Occipital lobe (tissue), 2 donors: ENCODE measurements around the gene TMEM61. TPM values are rescaled to one million over a fixed set of nuclear protein-coding genes. Genes with fewer than 3 reads are reported as not detected.

Source experiments
- DNase-seq: peaks from one replicate; lab custom pipeline; 2025; lab: John Stamatoyannopoulos, UW
- total RNA-seq: library from RNA; depleted of rRNA; stranded (reverse); fragments of >200 nt; gene quantifications from one replicate; pipeline ENCODE4 v1.2.3, GENCODE V29; 2014

The TMEM61 gene
- total RNA-seq, 1 donor from 2014 or later, result 0.16 TPM

GRCh38 chr1:55037733-55038551, 57.5 kb downstream of the TMEM61 start:
- DNase-seq, result no peak

DNA sequence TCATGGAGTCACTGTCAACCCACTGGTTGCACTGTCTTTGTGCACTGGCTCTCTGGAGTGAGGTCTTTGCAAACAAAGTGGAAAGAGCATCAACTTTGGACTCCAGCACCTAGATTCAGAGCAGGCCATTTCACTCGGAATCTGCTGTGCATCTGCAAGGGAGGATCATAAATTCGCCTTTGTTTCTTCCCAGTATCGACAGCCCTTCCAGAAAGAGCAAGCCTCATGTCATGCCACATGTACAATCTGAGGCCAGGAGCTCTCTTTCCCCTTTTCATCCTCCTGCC, 58.1 kb downstream of the TMEM61 start:
- DNase-seq, result no peak

GRCh38 chr1:55038974-55039341, 58.5 kb downstream of the TMEM61 start:
- DNase-seq, result no peak

DNA sequence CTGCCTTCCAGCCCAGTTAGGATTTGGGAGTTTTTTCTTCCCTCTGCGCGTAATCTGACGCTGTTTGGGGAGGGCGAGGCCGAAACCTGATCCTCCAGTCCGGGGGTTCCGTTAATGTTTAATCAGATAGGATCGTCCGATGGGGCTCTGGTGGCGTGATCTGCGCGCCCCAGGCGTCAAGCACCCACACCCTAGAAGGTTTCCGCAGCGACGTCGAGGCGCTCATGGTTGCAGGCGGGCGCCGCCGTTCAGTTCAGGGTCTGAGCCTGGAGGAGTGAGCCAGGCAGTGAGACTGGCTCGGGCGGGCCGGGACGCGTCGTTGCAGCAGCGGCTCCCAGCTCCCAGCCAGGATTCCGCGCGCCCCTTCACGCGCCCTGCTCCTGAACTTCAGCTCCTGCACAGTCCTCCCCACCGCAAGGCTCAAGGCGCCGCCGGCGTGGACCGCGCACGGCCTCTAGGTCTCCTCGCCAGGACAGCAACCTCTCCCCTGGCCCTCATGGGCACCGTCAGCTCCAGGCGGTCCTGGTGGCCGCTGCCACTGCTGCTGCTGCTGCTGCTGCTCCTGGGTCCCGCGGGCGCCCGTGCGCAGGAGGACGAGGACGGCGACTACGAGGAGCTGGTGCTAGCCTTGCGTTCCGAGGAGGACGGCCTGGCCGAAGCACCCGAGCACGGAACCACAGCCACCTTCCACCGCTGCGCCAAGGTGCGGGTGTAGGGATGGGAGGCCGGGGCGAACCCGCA, 59.1 kb downstream of the TMEM61 start, which contains the start of gene PCSK9:
TSS of gene PCSK9 (plus strand) at position 207 of the 741 bp plus-strand sequence. CDS start at position 497, 290 bp downstream.
- no peak for DNase-seq

DNA sequence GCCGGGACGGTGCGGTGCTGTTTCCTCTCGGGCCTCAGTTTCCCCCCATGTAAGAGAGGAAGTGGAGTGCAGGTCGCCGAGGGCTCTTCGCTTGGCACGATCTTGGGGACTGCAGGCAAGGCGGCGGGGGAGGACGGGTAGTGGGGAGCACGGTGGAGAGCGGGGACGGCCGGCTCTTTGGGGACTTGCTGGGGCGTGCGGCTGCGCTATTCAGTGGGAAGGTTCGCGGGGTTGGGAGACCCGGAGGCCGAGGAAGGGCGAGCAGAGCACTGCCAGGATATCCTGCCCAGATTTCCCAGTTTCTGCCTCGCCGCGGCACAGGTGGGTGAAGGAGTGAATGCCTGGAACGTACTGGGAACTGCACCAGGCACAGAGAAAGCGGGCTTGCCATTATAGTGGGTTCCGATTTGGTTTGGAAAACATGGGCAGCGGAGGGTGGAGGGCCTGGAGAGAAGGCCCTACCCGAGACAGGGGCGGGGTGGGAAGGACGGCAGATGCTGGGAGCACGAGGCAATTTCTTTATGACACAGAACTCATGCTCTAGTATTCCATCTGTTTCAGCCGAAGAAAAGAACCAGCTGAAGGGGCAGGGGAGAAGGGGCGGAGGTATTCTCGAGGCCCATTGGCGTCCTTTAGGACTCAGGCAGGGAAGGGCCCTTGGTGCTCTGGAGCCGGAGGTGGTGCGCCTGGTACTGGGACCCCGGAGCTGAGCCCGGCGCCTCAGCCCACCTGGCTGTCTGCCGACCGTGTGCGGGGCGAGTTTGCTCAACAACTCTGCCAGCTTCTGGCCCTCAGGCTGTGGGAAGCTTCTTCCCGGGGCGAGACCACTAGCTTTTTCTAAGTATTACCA, 59.9 kb downstream of the TMEM61 start:
- no peak for DNase-seq

- no peak for DNase-seq
These were observed 60.6 kb downstream of the TMEM61 start for GRCh38 chr1:55040933-55041494.

DNA sequence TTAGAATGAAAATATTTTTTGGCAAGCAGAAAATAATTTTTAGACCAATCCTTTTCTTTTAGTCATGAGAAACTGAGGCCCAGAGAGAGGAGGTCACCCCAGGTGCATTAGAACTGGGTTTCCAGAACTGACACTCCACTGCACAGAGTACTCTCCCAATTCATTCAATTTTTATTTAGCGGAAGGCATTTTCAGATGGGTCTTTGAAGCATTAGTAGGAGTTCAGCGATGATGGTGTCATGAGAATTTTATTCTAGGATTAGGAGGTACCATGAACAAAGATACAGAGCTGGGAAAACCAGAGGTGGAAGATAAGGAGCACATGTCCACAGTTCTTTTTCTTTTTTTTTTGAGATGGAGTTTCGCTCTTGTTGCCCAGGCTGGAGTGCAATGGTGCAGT, 61.2 kb downstream of the TMEM61 start:
- DNase-seq, result no peak

Other genes starting within 250 kb of the TMEM61 start
- gene PARS2, start 216.1 kb upstream of the TMEM61 start, total RNA-seq, result 3.7 TPM
- gene TTC22, start 179.3 kb upstream of the TMEM61 start, total RNA-seq, result 0.16 TPM
- 40.7 TPM for gene DHCR24, start 93.4 kb upstream of the TMEM61 start, total RNA-seq
- gene BSND, start 18.3 kb downstream of the TMEM61 start, total RNA-seq, result not detected
- 4.1 TPM for gene PCSK9, start 58.9 kb downstream of the TMEM61 start, total RNA-seq
- 93.9 TPM for gene USP24, start 234.7 kb downstream of the TMEM61 start, total RNA-seq